Subcutaneous abdominal adipose tissue (tissue), 5 donors: ENCODE data around the gene SCN5A.

Experiments
- H3K27ac ChIP-seq: one replicate; pipeline ENCODE4 v1.7.0; 2013; ENCODE audit warnings: low read depth, mild to moderate bottlenecking, inconsistent platforms, low read length, moderate library complexity
- H3K27me3 ChIP-seq, 5 donors: one replicate each; pipeline ENCODE4 v1.7.0; 2013; ENCODE audit warnings: low read length in 5 of 5, inconsistent platforms in 1 of 5; ENCODE audit not compliant: control insufficient read depth in 5 of 5, insufficient read depth in 4 of 5
- H3K36me3 ChIP-seq, 5 donors: one replicate each; pipeline ENCODE4 v1.7.0; 2013; ENCODE audit warnings: low read length in 5 of 5; ENCODE audit not compliant: control insufficient read depth in 5 of 5, insufficient read depth in 5 of 5
- H3K4me1 ChIP-seq, 5 donors: one replicate each; pipeline ENCODE4 v1.7.0; 2013; ENCODE audit warnings: low read length in 5 of 5, mild to moderate bottlenecking in 3 of 5, moderate library complexity in 1 of 5; ENCODE audit not compliant: control insufficient read depth in 5 of 5, insufficient read depth in 5 of 5
- H3K4me3 ChIP-seq, 5 donors: one replicate each; pipeline ENCODE4 v1.7.0; 2013; ENCODE audit warnings: low read length in 5 of 5, low read depth in 1 of 5
- H3K9ac ChIP-seq, 5 donors: one replicate each; pipeline ENCODE4 v1.7.0; 2013; ENCODE audit warnings: low read length in 5 of 5, mild to moderate bottlenecking in 4 of 5, moderate library complexity in 3 of 5
- H3K9me3 ChIP-seq, 5 donors: one replicate each; pipeline ENCODE4 v1.7.0; 2013; ENCODE audit warnings: low read length in 5 of 5; ENCODE audit not compliant: control insufficient read depth in 5 of 5
- donor health status: healthy.
- donor health status: healthy.
- donor health status: healthy.
- donor health status: healthy.
- donor health status: healthy.

The SCN5A gene

GRCh38 chr3:38628835-38629234 lies 20.7 kb downstream of the SCN5A start:
- Histone ChIP-seq H3K9me3 (peaks cover 0 to 5% (median 0%) of the 10 kb centered on the region in 5 donors), H3K4me3 (no peak overlapping the region), H3K4me1 (peaks cover 0 to 8% (median 0%) of the 10 kb centered on the region in 5 donors), H3K27me3 (peaks cover 0 to 5% (median 0%) of the 10 kb centered on the region in 5 donors), H3K9ac (no peak overlapping the region), H3K36me3 (no peaks in the 10 kb centered on the region), H3K27ac (no peak overlapping the region)

GRCh38 chr3:38627956-38628355 lies 21.5 kb downstream of the SCN5A start:
- Histone ChIP-seq H3K27me3 (peaks cover 0 to 5% (median 0%) of the 10 kb centered on the region in 5 donors), H3K4me3 (no peak overlapping the region), H3K27ac (no peak overlapping the region), H3K9ac (no peak overlapping the region), H3K4me1 (peaks cover 0 to 8% (median 0%) of the 10 kb centered on the region in 5 donors), H3K36me3 (no peaks in the 10 kb centered on the region), H3K9me3 (peaks cover 0 to 5% (median 0%) of the 10 kb centered on the region in 5 donors)

- no peaks in the 10 kb centered on the region for H3K9me3 ChIP-seq
- H3K4me3 ChIP-seq = no peak overlapping the region
- no peak overlapping the region for H3K9ac ChIP-seq
- H3K27me3 ChIP-seq = peaks cover 0 to 2% (median 0%) of the 10 kb centered on the region in 5 donors
- H3K36me3 ChIP-seq = no peaks in the 10 kb centered on the region
- H3K27ac ChIP-seq = no peak overlapping the region
- H3K4me1 ChIP-seq = peaks cover 0 to 8% (median 0%) of the 10 kb centered on the region in 5 donors
These were observed 23.3 kb downstream of the SCN5A start for GRCh38 chr3:38626171-38626570.

GRCh38 chr3:38623539-38623938 lies 25.9 kb downstream of the SCN5A start:
- H3K36me3 ChIP-seq = no peaks in the 10 kb centered on the region
- H3K27ac ChIP-seq = no peak overlapping the region
- H3K9me3 ChIP-seq = no peaks in the 10 kb centered on the region
- H3K9ac ChIP-seq = no peak overlapping the region
- H3K4me1 ChIP-seq = no peaks in the 10 kb centered on the region
- H3K4me3 ChIP-seq = no peak overlapping the region
- peaks cover 0 to 2% (median 0%) of the 10 kb centered on the region in 5 donors for H3K27me3 ChIP-seq

- Histone ChIP-seq H3K4me3 (no peak overlapping the region), H3K4me1 (no peaks in the 10 kb centered on the region), H3K36me3 (no peaks in the 10 kb centered on the region), H3K27me3 (peaks cover 0 to 2% (median 0%) of the 10 kb centered on the region in 5 donors), H3K27ac (no peak overlapping the region), H3K9me3 (no peaks in the 10 kb centered on the region), H3K9ac (no peak overlapping the region)
These were observed 27.2 kb downstream of the SCN5A start for GRCh38 chr3:38622336-38622735.

GRCh38 chr3:38620236-38620635 lies 29.3 kb downstream of the SCN5A start:
- no peak overlapping the region for H3K4me3 ChIP-seq
- H3K27me3 ChIP-seq = peaks cover 0 to 4% (median 2%) of the 10 kb centered on the region in 5 donors
- H3K9ac ChIP-seq = no peak overlapping the region
- no peaks in the 10 kb centered on the region for H3K9me3 ChIP-seq
- no peak overlapping the region for H3K27ac ChIP-seq
- no peaks in the 10 kb centered on the region for H3K36me3 ChIP-seq
- no peaks in the 10 kb centered on the region for H3K4me1 ChIP-seq

- H3K27me3 ChIP-seq = peaks cover 0 to 4% (median under 1%) of the 10 kb centered on the region in 5 donors
- H3K4me3 ChIP-seq = no peak overlapping the region
- no peaks in the 10 kb centered on the region for H3K4me1 ChIP-seq
- no peak overlapping the region for H3K9ac ChIP-seq
- H3K9me3 ChIP-seq = no peaks in the 10 kb centered on the region
- H3K27ac ChIP-seq = no peak overlapping the region
- H3K36me3 ChIP-seq = no peaks in the 10 kb centered on the region
These were observed 31.1 kb downstream of the SCN5A start for GRCh38 chr3:38618343-38618742.

GRCh38 chr3:38617586-38617985 lies 31.9 kb downstream of the SCN5A start:
- Histone ChIP-seq H3K27me3 (peaks cover 0 to 4% (median 0%) of the 10 kb centered on the region in 5 donors), H3K27ac (no peak overlapping the region), H3K4me3 (no peak overlapping the region), H3K36me3 (no peaks in the 10 kb centered on the region), H3K9me3 (no peaks in the 10 kb centered on the region), H3K9ac (no peak overlapping the region), H3K4me1 (no peaks in the 10 kb centered on the region)

- H3K4me1 ChIP-seq = no peaks in the 10 kb centered on the region
These were observed 32.4 kb downstream of the SCN5A start for GRCh38 chr3:38617137-38617536.

GRCh38 chr3:38616658-38617057 lies 32.8 kb downstream of the SCN5A start:
- Histone ChIP-seq H3K36me3 (no peaks in the 10 kb centered on the region), H3K4me3 (no peak overlapping the region), H3K9ac (no peak overlapping the region), H3K9me3 (no peaks in the 10 kb centered on the region), H3K27me3 (peaks cover 0 to 4% (median 0%) of the 10 kb centered on the region in 5 donors), H3K27ac (no peak overlapping the region), H3K4me1 (no peaks in the 10 kb centered on the region)

More at GRCh38 chr3:38617137-38617536, 32.4 kb downstream of the SCN5A start:
- H3K27me3 ChIP-seq = peaks cover 0 to 4% (median 0%) of the 10 kb centered on the region in 5 donors
- no peaks in the 10 kb centered on the region for H3K9me3 ChIP-seq
- no peak overlapping the region for H3K4me3 ChIP-seq
- H3K9ac ChIP-seq = no peak overlapping the region
- no peak overlapping the region for H3K27ac ChIP-seq
- no peaks in the 10 kb centered on the region for H3K36me3 ChIP-seq
